ENCODE data around the gene TMEM43. TPM values are rescaled to one million over a fixed set of nuclear protein-coding genes. Genes with fewer than 3 reads are reported as not detected.

The TMEM43 gene
- total and polyA plus RNA-seq, 2 of the 13 experiments (the other 11 are each of a cell fraction or from before 2014, with no cell fraction given), result 48.9 to 50.5 TPM

- no peak for TF ChIP-seq GMEB2 (CRISPR knock-in tag; IDR thresholded peaks at IDR 0.05; ENCODE audit: low read depth)
- no peak for TF ChIP-seq ZFX (CRISPR knock-in tag; IDR thresholded peaks at IDR 0.05; ENCODE audit: low read depth)
- TF ChIP-seq FOXO4 (CRISPR knock-in tag; conservative IDR thresholded peaks at IDR 0.05), result no peak
- no peak for TF ChIP-seq E2F2 (CRISPR knock-in tag; IDR thresholded peaks at IDR 0.05; ENCODE audit: borderline replicate concordance)
- no peak for TF ChIP-seq ZNF597 (CRISPR knock-in tag; IDR thresholded peaks at IDR 0.05)
These were observed 45.8 kb downstream of the TMEM43 start (continued) for GRCh38 chr3:14170531-14171159.

GRCh38 chr3:14172496-14172895 lies 47.6 kb downstream of the TMEM43 start:
- Histone ChIP-seq H3K4me3 (replicated peaks in 1 of 3; ENCODE audit: insufficient read depth in 1 of 3, low read depth in 2 of 3, low read length in 3 of 3) (no peak overlapping the region), H3K4me1 (ENCODE audit: insufficient read depth, low read length) (peaks cover 35% of the 10 kb centered on the region), H3K27me3 (ENCODE audit: control insufficient read depth in 1 of 2, insufficient read depth in 2 of 2, low read length in 2 of 2) (no peaks in the 10 kb centered on the region), H4K20me1 (ENCODE audit: insufficient read depth, low read length) (no peaks in the 10 kb centered on the region), H3K27ac (ENCODE audit: extremely low read length, insufficient read depth, low read length) (no peak overlapping the region), H3K36me3 (replicated peaks in 1 of 2; ENCODE audit: control insufficient read depth in 1 of 2, insufficient read depth in 2 of 2, low read length in 2 of 2) (peaks cover 16 to 58% of the 10 kb centered on the region in 2 experiments), H3K9ac (ENCODE audit: insufficient read depth, low read depth, low read length) (no peak overlapping the region), H3K9me3 (ENCODE audit: low read length) (no peaks in the 10 kb centered on the region), H2AFZ (ENCODE audit: low read length) (no peak overlapping the region), H3K79me2 (ENCODE audit: insufficient read depth, low read length) (peaks cover 30% of the 10 kb centered on the region), H3K4me2 (ENCODE audit: low read depth, low read length) (no peak overlapping the region)
- BruUV-seq (replicated peaks), result no TSS peak
- intact Hi-C loops (cut with micrococcal nuclease; ENCODE audit: unreplicated experiment), result no loop called here
- WGBS (ENCODE audit: low lambda C conversion rate), result 98% methylated on average over 5 of the region's 5 CpGs
- in situ Hi-C loops (cut with HindIII; ENCODE audit: extremely low pct_ligation_motif_present, low pct_unique_long_range_greater_than_20kb), result no loop called here
- DNase-seq (ENCODE audit: low spot score) (no peak), ATAC-seq (no peak), FAIRE-seq (no peak)
- ChIA-PET POLR2A (no interaction called here), CTCF (ENCODE audit: low intra/inter-chr PET ratio, low total read pairs) (interaction anchor here (0.6 kb wide), 1 partner anchor 61 kb away, joined by 3 read pairs; no protein-coding TSS in a partner anchor)
- TF ChIP-seq LCORL (IDR thresholded peaks at IDR 0.05) (no peak), LCORL (CRISPR knock-in tag; IDR thresholded peaks at IDR 0.05) (no peak), CREM (IDR thresholded peaks at IDR 0.05) (no peak), CREM (CRISPR knock-in tag; IDR thresholded peaks at IDR 0.05) (no peak), ZNF317 (CRISPR knock-in tag; IDR thresholded peaks at IDR 0.05) (no peak), ZGPAT (CRISPR knock-in tag; IDR thresholded peaks at IDR 0.05) (no peak)
